HG02763 (cell line): Measurements from ENCODE around the gene CTNNB1.

Experiments
- ATAC-seq: cut with Tn5 transposase; IDR thresholded peaks from one replicate; pipeline ENCODE4 v1.9.1; 2021; ENCODE audit warnings: mild to moderate bottlenecking, moderate library complexity; ENCODE audit not compliant: unreplicated experiment

Gene CTNNB1

GRCh38 chr3:41213588-41213987 lies 14.3 kb downstream of the CTNNB1 start:
- ATAC-seq: no peak

GRCh38 chr3:41216422-41216821 lies 17.1 kb downstream of the CTNNB1 start:
- ATAC-seq: no peak

- ATAC-seq: no peak
These were observed 17.7 kb downstream of the CTNNB1 start for GRCh38 chr3:41216993-41217392.

DNA sequence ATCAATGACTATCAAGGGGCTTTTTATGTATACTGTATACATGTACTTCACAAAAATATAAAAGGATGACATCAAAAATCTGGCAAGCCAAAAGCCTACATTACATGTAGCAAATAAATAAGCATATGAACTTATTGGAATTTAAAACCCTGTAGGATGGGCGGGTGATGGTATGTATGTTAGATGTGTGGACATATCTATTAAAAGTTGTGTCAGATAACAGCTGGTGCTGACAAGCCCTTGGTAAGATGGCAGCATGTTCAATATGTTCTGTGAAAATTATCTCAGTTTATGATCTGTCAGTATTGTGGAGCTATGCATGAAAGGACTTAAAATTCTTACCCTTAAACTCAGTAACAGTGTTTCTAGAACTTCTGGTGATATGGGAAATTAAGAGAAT lies 20.1 kb downstream of the CTNNB1 start:
- no peak for ATAC-seq

DNA sequence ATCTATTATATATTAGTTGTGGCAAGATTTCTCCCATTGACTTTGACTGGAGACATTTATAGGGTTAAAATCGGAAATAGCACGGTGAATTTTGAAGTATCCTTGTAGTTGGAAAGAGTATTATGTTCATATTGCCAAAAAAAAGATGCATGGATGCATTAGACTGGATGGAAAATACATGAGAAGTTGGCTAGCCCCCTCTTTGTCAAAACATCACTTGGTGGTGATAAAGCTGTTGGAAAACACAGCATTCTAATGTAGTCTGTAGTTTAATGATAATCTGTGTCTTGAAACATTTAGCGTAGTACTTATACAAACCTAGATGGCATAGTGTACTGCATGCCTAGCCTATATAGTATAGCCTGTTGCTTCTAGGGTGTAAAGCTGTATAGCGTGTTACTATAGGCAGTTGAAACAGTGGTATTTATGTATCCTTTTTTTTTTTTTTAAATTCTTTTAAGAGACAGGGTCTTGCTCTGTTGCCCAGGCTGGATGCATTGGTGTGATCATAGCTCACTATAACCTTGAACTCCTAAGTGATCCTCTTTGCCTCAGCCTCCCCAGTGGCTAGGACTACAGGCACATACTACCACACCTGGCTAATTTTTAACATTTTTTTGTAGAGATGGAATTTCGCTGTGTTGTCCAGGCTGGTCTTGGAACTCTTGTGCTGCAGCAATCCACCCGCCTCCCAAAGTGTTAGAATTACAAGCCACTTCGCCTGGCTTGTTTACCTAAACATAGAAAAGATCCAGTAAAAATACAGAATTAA lies 21.8 kb downstream of the CTNNB1 start:
- no peak for ATAC-seq

DNA sequence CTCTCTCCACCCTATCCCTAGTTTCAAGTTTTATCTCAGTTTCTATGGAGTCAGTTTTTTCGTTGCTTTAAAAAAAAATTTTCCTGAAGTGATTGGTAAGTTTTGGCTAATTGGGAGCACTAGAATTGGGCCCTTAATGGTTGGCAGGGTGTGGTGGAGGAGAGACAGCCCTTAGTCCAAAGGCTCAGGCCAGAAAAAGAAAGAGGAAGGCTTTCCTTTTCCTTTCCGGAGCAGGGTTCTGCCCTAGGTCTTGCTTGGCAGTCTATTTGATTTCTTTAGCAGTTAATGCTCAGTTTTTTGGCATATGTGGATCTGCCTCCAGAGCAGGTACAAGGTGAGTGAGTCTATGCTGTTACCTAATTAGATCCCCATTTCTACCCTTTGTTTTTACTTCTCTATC lies 22.7 kb downstream of the CTNNB1 start:
- no peak for ATAC-seq

GRCh38 chr3:41222501-41222900 lies 23.2 kb downstream of the CTNNB1 start:
- ATAC-seq: no peak

GRCh38 chr3:41223078-41223477 lies 23.8 kb downstream of the CTNNB1 start:
- ATAC-seq: no peak

- ATAC-seq: no peak
These were observed 24.4 kb downstream of the CTNNB1 start for GRCh38 chr3:41223691-41224090.

DNA sequence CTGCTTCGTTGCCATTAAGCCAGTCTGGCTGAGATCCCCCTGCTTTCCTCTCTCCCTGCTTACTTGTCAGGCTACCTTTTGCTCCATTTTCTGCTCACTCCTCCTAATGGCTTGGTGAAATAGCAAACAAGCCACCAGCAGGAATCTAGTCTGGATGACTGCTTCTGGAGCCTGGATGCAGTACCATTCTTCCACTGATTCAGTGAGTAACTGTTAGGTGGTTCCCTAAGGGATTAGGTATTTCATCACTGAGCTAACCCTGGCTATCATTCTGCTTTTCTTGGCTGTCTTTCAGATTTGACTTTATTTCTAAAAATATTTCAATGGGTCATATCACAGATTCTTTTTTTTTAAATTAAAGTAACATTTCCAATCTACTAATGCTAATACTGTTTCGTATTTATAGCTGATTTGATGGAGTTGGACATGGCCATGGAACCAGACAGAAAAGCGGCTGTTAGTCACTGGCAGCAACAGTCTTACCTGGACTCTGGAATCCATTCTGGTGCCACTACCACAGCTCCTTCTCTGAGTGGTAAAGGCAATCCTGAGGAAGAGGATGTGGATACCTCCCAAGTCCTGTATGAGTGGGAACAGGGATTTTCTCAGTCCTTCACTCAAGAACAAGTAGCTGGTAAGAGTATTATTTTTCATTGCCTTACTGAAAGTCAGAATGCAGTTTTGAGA lies 25.0 kb downstream of the CTNNB1 start:
- ATAC-seq: no peak

DNA sequence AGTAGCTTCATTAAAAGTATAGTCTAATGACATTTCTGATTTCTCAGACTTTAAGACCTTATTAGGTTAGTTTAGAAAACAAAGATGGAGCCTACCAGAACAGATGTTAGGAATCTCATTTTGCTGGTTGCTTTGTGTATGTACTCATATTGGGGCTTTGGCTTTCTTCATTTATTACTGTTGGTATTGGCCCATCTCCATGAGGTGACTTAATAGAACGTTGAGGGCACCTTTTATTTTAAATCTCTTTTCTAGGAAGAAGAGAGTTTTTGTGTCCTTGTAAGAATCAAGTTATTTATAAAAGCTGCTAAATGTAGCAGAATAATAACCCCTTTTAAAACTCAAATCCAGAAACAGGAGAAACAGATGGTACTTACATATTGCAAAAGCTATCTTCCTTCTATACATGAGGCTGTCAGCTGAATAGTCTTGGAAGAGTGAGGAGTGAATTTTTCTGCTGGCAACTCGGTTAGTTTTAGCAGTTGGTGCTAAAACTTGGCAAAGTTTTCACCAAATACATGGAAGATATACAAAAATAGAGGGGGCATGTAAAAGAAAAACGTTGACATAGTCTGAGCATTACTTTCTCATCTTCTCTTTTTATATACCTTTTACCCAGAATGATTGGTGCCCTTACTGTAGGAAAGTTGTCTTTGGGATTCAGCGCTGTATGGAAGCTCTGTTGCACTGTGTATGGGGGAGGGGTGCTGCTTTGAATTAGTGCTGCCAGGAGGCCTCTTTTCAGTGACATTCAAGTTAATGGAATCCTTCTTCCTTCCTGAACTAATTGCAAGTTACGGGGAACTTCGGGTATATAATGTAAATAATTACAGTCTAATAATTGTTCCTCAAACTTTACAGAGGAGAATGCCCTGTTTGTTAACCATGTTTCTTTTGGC lies 35.8 kb downstream of the CTNNB1 start:
- ATAC-seq: no peak

- ATAC-seq: no peak
These were observed 36.9 kb downstream of the CTNNB1 start for GRCh38 chr3:41236228-41236627.

GRCh38 chr3:41237907-41238306 lies 38.6 kb downstream of the CTNNB1 start:
- ATAC-seq: no peak

DNA sequence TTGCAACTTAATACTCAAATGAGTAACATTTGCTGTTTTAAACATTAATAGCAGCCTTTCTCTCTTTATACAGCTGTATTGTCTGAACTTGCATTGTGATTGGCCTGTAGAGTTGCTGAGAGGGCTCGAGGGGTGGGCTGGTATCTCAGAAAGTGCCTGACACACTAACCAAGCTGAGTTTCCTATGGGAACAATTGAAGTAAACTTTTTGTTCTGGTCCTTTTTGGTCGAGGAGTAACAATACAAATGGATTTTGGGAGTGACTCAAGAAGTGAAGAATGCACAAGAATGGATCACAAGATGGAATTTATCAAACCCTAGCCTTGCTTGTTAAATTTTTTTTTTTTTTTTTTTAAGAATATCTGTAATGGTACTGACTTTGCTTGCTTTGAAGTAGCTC lies 40.3 kb downstream of the CTNNB1 start:
- no peak for ATAC-seq

DNA sequence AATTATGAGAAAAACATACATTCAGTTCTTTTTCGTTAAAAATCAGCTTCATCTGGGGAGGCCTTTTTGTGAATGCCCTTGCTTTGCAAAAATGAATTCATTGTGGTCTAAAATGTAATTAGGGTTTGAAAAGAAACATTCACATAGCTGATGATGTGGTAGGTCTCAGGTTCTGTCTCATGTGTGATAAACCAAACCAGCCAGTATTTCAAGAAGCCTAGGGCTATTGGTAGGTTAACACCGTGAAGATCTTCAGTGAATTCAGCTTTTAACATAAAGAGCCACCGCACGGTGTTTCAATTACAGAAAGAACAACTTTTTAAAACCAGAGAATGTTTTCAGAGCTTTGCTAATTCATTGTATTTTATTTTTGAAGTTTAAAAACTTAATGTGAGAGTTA lies 41.9 kb downstream of the CTNNB1 start:
- no peak for ATAC-seq

- ATAC-seq: no peak
These were observed 42.7 kb downstream of the CTNNB1 start for GRCh38 chr3:41241800-41242571.

GRCh38 chr3:41243183-41243582 lies 43.9 kb downstream of the CTNNB1 start:
- ATAC-seq: no peak

GRCh38 chr3:41244620-41245336 lies 45.5 kb downstream of the CTNNB1 start:
- ATAC-seq: no peak

DNA sequence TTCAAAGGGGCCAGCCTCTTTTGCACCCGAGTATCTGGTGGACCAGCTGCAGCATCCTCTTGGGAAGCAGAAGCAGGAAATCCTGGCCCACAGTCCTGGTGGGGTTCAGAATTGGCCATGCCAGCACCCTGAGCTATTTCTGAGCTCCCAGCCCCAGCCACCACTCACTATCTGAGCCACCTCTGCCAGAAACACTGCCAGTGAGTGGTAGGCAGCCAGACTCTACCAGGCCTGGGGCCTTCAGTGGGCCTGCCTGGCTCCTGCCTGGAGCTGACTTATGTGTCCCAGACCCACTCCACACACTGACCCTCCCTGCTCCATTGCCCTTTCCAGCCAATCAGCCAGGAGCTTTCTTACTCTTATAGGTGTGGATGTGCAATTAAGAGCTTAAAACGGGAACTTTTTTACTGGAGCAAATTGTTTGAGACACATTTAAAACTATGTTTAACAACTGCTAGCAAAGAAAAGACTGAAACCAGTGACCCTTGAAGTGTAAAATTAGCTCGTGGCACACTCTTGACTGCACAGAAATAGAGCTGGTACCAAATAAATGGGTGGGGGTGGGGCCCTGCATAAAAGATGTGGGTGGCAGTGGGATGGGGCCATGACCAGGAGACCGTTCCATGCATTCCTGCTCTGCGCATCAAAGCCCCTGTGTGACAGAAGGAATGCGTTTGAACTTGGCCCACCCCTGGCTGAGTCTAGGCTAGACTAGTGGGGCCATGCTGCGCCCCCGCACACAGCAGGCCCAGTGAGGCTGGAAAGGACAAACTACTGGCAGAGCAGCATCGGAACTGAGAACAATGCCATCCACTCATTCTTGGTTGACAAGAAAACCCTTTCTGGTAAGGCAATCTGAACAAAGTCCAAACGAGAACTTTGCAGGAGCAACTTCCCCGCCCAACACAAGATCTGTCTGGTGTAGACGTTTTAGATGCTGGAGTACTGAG lies 48.0 kb downstream of the CTNNB1 start:
- no peak for ATAC-seq
